Skeletal muscle tissue (tissue), 4 donors: ENCODE results near the gene C1orf35. TPM values are rescaled to one million over a fixed set of nuclear protein-coding genes. Genes with fewer than 3 reads are reported as not detected.
"Not testable (repeated sequence)": the region's sequence is repeated elsewhere in the genome, so short reads cannot be mapped to it uniquely, and the experiment has no call there.

ENCODE experiments used
- H3K27ac ChIP-seq: one replicate; pipeline ENCODE4 v1.7.0; 2013; ENCODE audit warnings: mild to moderate bottlenecking, low read depth, low read length, inconsistent platforms
- H3K27me3 ChIP-seq, 3 donors: one replicate each; pipeline ENCODE4 v1.7.0; 2013; ENCODE audit warnings: low read length in 3 of 3; ENCODE audit not compliant: control insufficient read depth in 3 of 3, insufficient read depth in 3 of 3
- H3K36me3 ChIP-seq, 3 donors: one replicate each; pipeline ENCODE4 v1.7.0; 2013; ENCODE audit warnings: low read length in 3 of 3; ENCODE audit not compliant: control insufficient read depth in 3 of 3, insufficient read depth in 3 of 3
- H3K4me1 ChIP-seq, 3 donors: one replicate each; pipeline ENCODE4 v1.7.0; 2013; ENCODE audit warnings: low read length in 3 of 3, mild to moderate bottlenecking in 3 of 3; ENCODE audit not compliant: control insufficient read depth in 3 of 3, insufficient read depth in 3 of 3
- H3K4me3 ChIP-seq, 3 donors: one replicate each; pipeline ENCODE4 v1.7.0; 2013; ENCODE audit warnings: low read length in 3 of 3
- H3K9ac ChIP-seq, 3 donors: one replicate each; pipeline ENCODE4 v1.7.0; 2013; ENCODE audit warnings: low read length in 3 of 3, mild to moderate bottlenecking in 3 of 3, moderate library complexity in 2 of 3, low read depth in 1 of 3
- H3K9me3 ChIP-seq, 3 donors: one replicate each; pipeline ENCODE4 v1.7.0; 2013; ENCODE audit warnings: low read length in 3 of 3; ENCODE audit not compliant: control insufficient read depth in 3 of 3
- total RNA-seq: library from RNA; depleted of rRNA; stranded (reverse); fragments of >200 nt; gene quantifications from one replicate; pipeline ENCODE4 v1.2.3, GENCODE V29; 2014
- donor health status: Osteomylitis.

The C1orf35 gene
- total RNA-seq, 1 donor from 2014 or later: 4.7 TPM

GRCh38 chr1:228111315-228111714, 8.2 kb upstream of the C1orf35 start:
- Histone ChIP-seq H3K36me3 (peaks cover 9 to 16% (median 13%) of the 10 kb centered on the region in 3 donors), H3K4me1 (peaks cover 21 to 27% (median 23%) of the 10 kb centered on the region in 3 donors)

DNA sequence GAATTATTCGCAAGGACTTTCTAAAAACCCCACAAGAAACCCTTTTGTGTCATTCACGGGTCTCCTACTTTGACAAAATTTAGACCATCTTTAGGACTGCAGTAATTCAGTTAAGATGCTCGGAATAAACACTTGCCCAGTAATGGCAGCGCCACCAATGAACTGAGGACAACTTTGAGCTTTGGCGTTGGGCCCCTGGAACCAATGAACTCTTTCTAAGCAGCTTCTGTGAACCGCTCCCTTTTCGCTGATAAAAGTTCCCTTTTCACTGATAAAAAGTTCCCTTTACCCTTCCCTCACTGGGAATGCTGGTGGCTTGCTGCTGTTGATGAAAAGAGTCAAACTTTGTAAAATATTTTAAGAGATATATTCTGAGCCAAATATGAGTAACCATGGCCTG, 7.4 kb upstream of the C1orf35 start:
- H3K4me1 ChIP-seq: peaks cover 21 to 27% (median 23%) of the 10 kb centered on the region in 3 donors
- no peak overlapping the region for H3K4me3 ChIP-seq
- H3K9me3 ChIP-seq: no peaks in the 10 kb centered on the region
- peaks cover 16 to 22% (median 20%) of the 10 kb centered on the region in 3 donors for H3K36me3 ChIP-seq
- H3K27ac ChIP-seq: no peak overlapping the region
- no peaks in the 10 kb centered on the region for H3K27me3 ChIP-seq
- H3K9ac ChIP-seq: peak overlapping the region in 1 of 3 donors; percentile 3

More at GRCh38 chr1:228111315-228111714, 8.2 kb upstream of the C1orf35 start:
- not testable (repeated sequence) for H3K4me3 ChIP-seq, H3K27ac ChIP-seq, H3K9ac ChIP-seq, H3K27me3 ChIP-seq, H3K9me3 ChIP-seq

DNA sequence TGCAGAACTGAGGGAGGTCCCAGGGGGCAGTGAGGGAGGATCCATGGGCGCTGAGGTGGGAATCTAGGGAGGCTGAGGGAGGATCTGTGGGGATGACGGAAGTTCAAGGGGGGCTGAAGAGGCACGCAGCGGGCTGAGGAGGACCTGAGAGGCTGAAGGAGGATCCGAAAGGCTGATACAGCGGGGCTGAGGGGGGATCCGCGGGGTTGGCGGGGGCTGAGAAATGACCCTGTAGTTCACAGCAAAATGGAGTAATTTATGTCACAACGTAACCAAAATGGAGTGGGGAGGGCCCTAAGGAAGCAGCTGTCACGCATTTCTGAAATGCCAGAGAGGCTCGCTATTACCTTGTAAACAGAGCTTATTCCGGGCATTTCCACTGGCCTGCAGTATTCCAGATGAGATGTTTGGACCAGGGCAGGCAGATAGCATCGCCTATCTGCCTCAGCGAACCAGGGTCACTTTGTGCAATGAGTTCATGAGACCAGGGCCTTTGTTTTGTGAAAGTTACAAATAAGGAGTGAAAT, 6.9 kb upstream of the C1orf35 start:
- H3K27ac ChIP-seq: peak overlapping the region; percentile 83
- no peaks in the 10 kb centered on the region for H3K27me3 ChIP-seq
- H3K4me1 ChIP-seq: peaks cover 21 to 28% (median 23%) of the 10 kb centered on the region in 3 donors
- H3K36me3 ChIP-seq: peaks cover 16 to 22% (median 21%) of the 10 kb centered on the region in 3 donors
- H3K4me3 ChIP-seq: peak overlapping the region; percentile 86 to 100 (median 88)
- no peaks in the 10 kb centered on the region for H3K9me3 ChIP-seq
- peak overlapping the region; percentile 89 to 99 (median 97) for H3K9ac ChIP-seq

GRCh38 chr1:228109073-228109961, 6.2 kb upstream of the C1orf35 start, which contains the start of gene MRPL55:
Gene MRPL55, minus strand, starts transcription at chr1:228109299. Its CDS starts 1,039 bp downstream, at chr1:228108260.
- H3K4me1 ChIP-seq: peaks cover 25 to 35% (median 30%) of the 10 kb centered on the region in 3 donors
- peak within 1 kb of the TSS; percentile 83 for H3K27ac ChIP-seq
- H3K9ac ChIP-seq: peak within 1 kb of the TSS; percentile 96 to 99 (median 97)
- peaks cover 16 to 22% (median 21%) of the 10 kb centered on the region in 3 donors for H3K36me3 ChIP-seq
- H3K9me3 ChIP-seq: no peaks in the 10 kb centered on the region
- no peaks in the 10 kb centered on the region for H3K27me3 ChIP-seq
- H3K4me3 ChIP-seq: peak within 1 kb of the TSS; percentile 95 to 100 (median 98)

DNA sequence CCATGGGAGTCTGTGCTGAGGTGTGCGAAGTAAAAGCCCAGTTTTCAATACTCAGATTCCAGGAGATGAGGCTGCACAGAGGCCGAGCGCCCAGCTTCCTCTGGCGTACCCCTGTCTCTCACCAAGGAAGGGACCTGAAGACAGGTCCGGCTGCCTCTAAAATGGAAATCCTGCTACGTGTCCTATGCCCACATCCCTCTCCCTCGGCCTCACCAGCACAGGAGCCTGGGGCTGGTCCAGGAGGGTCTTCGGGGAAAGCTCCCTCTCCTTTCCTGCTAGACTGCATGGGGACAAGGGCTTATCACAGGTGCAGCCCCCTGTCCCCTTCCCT, 5.6 kb upstream of the C1orf35 start:
- H3K4me3 ChIP-seq: peak overlapping the region; percentile 95 to 100 (median 98)
- H3K9me3 ChIP-seq: no peaks in the 10 kb centered on the region
- H3K27me3 ChIP-seq: no peaks in the 10 kb centered on the region
- H3K36me3 ChIP-seq: peaks cover 16 to 22% (median 21%) of the 10 kb centered on the region in 3 donors
- peak overlapping the region; percentile 83 for H3K27ac ChIP-seq
- H3K4me1 ChIP-seq: peaks cover 31 to 41% (median 36%) of the 10 kb centered on the region in 3 donors
- H3K9ac ChIP-seq: peak overlapping the region; percentile 96 to 99 (median 97)

DNA sequence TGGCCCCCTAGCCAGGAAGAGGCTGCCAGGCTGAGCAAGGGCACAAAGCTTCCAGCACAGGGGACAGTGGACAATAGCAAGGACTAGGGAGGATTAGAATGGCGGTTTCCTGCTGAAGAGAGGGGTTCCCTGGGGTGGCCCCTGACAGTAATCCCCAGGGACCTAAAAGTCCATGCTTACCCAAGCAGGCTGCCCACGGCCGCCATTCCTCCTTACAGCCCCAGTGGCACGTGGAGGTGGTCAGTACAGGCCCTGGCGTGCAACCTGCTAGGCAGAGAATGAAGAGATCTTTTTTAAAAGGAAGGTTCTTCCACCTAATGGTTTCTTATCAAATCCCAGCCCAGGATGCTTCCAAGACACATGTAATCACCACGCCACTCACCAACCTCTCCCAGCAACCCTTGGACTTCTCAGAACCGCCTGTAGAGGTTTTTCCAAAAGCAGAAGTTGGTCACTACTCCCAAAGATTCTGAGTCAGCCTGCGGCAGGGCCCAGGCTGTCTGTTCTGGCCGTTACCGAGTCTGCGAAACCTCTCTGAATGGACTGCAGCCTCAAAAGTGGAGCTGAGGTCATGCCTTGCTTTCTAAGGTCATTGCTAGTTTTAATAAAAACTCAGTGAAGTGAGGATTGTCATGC, 5.0 kb upstream of the C1orf35 start:
- Histone ChIP-seq H3K36me3 (peaks cover 16 to 22% (median 21%) of the 10 kb centered on the region in 3 donors), H3K27ac (peak overlapping the region; percentile 83), H3K9ac (peak overlapping the region; percentile 96 to 99 (median 97)), H3K27me3 (no peaks in the 10 kb centered on the region), H3K4me3 (peak overlapping the region; percentile 95 to 100 (median 98)), H3K4me1 (peaks cover 36 to 45% (median 41%) of the 10 kb centered on the region in 3 donors), H3K9me3 (no peaks in the 10 kb centered on the region)

- Histone ChIP-seq H3K27me3 (no peaks in the 10 kb centered on the region), H3K4me3 (no peak overlapping the region), H3K9me3 (no peaks in the 10 kb centered on the region), H3K4me1 (peaks cover 36 to 47% (median 41%) of the 10 kb centered on the region in 3 donors), H3K27ac (no peak overlapping the region), H3K36me3 (peaks cover 16 to 22% (median 21%) of the 10 kb centered on the region in 3 donors), H3K9ac (no peak overlapping the region)
Observed at GRCh38 chr1:228107636-228108035, 4.5 kb upstream of the C1orf35 start.

DNA sequence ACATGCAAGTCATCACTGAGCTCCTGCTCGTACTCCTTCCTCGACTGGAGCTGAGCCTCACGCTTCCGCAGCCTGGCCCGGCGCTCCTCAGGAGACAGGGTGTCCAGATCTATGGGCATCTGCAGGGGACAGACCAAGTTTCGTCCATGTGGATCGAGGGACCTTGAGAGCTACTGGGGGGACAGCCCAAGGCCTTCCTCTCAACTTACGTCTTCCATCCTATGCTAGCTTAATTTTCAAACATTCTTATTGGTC, 3.6 kb upstream of the C1orf35 start:
- Histone ChIP-seq H3K27me3 (no peaks in the 10 kb centered on the region), H3K36me3 (peaks cover 16 to 22% (median 21%) of the 10 kb centered on the region in 3 donors), H3K4me3 (no peak overlapping the region), H3K4me1 (peaks cover 36 to 50% (median 45%) of the 10 kb centered on the region in 3 donors), H3K27ac (no peak overlapping the region), H3K9me3 (no peaks in the 10 kb centered on the region), H3K9ac (no peak overlapping the region)

GRCh38 chr1:228105996-228106799, 3.1 kb upstream of the C1orf35 start:
- H3K9me3 ChIP-seq: no peaks in the 10 kb centered on the region
- no peaks in the 10 kb centered on the region for H3K27me3 ChIP-seq
- H3K4me1 ChIP-seq: peaks cover 38 to 54% (median 46%) of the 10 kb centered on the region in 3 donors
- H3K4me3 ChIP-seq: no peak overlapping the region
- H3K9ac ChIP-seq: no peak overlapping the region
- H3K27ac ChIP-seq: no peak overlapping the region
- peaks cover 16 to 22% (median 21%) of the 10 kb centered on the region in 3 donors for H3K36me3 ChIP-seq
